ENCODE data around the gene NAA20. TPM values are rescaled to one million over a fixed set of nuclear protein-coding genes. Genes with fewer than 3 reads are reported as not detected.

Gene NAA20
- total RNA-seq, 2 donors from 2014 or later, result 43.5 to 45.8 TPM

- intact Hi-C loops (cut with DNase I), result no loop called here
- TF ChIP-seq, protein P1, sequence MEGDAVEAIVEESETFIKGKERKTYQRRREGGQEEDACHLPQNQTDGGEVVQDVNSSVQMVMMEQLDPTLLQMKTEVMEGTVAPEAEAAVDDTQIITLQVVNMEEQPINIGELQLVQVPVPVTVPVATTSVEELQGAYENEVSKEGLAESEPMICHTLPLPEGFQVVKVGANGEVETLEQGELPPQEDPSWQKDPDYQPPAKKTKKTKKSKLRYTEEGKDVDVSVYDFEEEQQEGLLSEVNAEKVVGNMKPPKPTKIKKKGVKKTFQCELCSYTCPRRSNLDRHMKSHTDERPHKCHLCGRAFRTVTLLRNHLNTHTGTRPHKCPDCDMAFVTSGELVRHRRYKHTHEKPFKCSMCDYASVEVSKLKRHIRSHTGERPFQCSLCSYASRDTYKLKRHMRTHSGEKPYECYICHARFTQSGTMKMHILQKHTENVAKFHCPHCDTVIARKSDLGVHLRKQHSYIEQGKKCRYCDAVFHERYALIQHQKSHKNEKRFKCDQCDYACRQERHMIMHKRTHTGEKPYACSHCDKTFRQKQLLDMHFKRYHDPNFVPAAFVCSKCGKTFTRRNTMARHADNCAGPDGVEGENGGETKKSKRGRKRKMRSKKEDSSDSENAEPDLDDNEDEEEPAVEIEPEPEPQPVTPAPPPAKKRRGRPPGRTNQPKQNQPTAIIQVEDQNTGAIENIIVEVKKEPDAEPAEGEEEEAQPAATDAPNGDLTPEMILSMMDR (IDR thresholded peaks at IDR 0.05), result no peak
- Histone ChIP-seq H3K9me3 (no peaks in the 10 kb centered on the region), H3K4me1 (no peaks in the 10 kb centered on the region), H3K4me3 (no peak overlapping the region), H3K36me3 (no peaks in the 10 kb centered on the region), H3K9ac (ENCODE audit: low read depth in 2 of 2, low read length in 2 of 2) (no peak overlapping the region), H3K27ac (no peak overlapping the region), H3K27me3 (no peaks in the 10 kb centered on the region)
- no peak for DNase-seq
Measured at GRCh38 chr20:19969507-19970255, 47.5 kb upstream of the NAA20 start.

DNA sequence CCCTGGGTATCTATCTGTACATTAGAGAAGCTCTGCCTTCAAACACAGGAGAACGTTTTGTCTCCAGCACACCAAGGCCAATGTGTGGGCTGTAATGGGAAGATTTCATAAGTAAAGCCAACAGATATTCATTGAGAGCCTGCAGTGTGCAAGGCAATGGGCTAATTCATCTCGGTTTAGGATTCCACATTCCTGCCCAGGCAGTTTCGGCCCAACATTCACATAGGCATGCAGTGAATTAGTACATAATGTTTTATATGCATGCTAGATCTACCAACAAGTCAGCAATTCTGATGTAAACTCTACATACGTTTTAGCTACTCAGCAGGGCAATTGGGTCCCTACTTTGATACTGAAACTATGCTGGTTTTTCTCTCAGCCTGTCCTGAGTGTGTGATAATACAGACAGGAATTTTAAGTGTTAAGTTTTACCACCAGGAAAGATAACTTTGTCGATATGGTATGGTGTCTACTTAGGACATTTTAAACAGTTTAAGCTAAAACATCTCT lies 46.9 kb upstream of the NAA20 start:
- TF ChIP-seq, protein P1 (IDR thresholded peaks at IDR 0.05), result no peak

DNA sequence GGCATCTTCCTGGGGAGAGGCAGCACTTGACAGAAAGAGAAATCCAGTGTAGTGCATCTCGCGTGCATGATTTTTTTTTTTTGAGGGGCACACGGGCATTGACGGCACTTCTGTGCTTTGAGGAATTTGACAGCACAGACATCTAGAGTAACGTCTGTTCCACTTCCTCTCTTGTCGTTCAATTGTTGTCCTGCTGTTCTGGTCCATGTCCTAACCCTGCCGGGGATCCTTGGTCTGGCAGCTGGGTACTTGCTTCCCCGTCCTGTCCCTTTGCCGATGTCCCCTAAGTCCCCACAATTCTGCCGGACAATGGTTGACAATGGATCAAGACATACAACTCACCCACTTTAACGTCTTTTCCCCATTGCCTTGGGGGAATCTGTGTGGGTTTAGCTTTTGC lies 46.0 kb upstream of the NAA20 start:
- Histone ChIP-seq H3K9ac (ENCODE audit: low read depth in 2 of 2, low read length in 2 of 2) (no peak overlapping the region), H3K27ac (no peak overlapping the region), H3K4me1 (no peaks in the 10 kb centered on the region), H3K27me3 (no peaks in the 10 kb centered on the region), H3K4me3 (no peak overlapping the region), H3K9me3 (no peaks in the 10 kb centered on the region), H3K36me3 (no peaks in the 10 kb centered on the region)
- TF ChIP-seq, protein P1 (IDR thresholded peaks at IDR 0.05), result no peak
- intact Hi-C loops (cut with DNase I), result no loop called here
- no peak for DNase-seq

More for the DNA sequence above, 46.9 kb upstream of the NAA20 start:
- no peaks in the 10 kb centered on the region for H3K9me3 ChIP-seq
- H3K4me1 ChIP-seq, result no peaks in the 10 kb centered on the region
- no peak overlapping the region for H3K4me3 ChIP-seq
- H3K27me3 ChIP-seq, result no peaks in the 10 kb centered on the region
- intact Hi-C loops (cut with DNase I), result no loop called here
- no peak overlapping the region for H3K9ac ChIP-seq (ENCODE audit: low read depth in 2 of 2, low read length in 2 of 2)
- no peak for DNase-seq
- no peaks in the 10 kb centered on the region for H3K36me3 ChIP-seq
- no peak overlapping the region for H3K27ac ChIP-seq

- Histone ChIP-seq H3K27me3 (no peaks in the 10 kb centered on the region), H3K9ac (ENCODE audit: low read depth in 2 of 2, low read length in 2 of 2) (peak overlapping the region in 1 of 2 donors; percentile 39), H3K27ac (peak overlapping the region; percentile 63), H3K36me3 (no peaks in the 10 kb centered on the region), H3K4me1 (no peaks in the 10 kb centered on the region), H3K4me3 (no peak overlapping the region), H3K9me3 (no peaks in the 10 kb centered on the region)
- TF ChIP-seq, protein P1 (IDR thresholded peaks at IDR 0.05), result no peak
- intact Hi-C loops (cut with DNase I), result no loop called here
- DNase-seq, result peak; percentile 48
Measured at GRCh38 chr20:19973961-19974629, 43.1 kb upstream of the NAA20 start.

DNA sequence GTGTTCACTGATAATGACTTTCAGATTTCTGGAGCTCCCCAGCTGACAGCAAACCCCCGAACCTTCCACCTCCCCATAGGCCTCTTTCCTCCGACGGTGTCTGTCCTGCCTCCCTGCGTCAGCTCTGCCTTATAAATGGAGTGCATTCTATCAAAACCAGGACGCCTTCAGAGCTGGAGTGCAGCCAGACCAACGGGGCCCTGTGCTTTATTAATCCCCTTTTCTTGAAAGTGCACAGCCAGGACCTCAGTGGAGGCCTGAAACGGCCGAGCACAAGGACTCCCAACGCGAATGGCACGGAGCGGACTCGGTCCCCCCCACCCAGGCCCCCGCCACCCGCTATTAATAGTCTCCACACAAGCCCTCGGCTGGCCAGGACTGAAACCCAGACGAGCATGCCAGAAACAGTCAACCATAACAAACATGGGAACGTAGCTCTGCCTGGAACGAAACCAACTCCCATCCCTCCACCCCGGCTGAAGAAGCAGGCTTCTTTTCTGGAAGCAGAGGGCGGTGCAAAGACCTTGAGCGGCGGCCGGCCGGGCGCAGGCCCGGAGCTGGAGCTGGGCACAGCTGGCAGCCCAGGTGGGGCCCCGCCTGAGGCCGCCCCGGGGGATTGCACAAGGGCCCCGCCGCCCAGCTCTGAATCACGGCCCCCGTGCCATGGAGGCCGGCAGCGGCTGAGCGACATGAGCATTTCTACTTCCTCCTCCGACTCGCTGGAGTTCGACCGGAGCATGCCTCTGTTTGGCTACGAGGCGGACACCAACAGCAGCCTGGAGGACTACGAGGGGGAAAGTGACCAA lies 42.3 kb upstream of the NAA20 start:
- peak overlapping the region; percentile 63 for H3K27ac ChIP-seq
- peak; percentile 59 for DNase-seq
- no peaks in the 10 kb centered on the region for H3K4me1 ChIP-seq
- no peaks in the 10 kb centered on the region for H3K36me3 ChIP-seq
- TF ChIP-seq, protein P1 (IDR thresholded peaks at IDR 0.05), result no peak
- H3K9ac ChIP-seq (ENCODE audit: low read depth in 2 of 2, low read length in 2 of 2), result peak overlapping the region; percentile 43 to 45
- peak overlapping the region; percentile 19 for H3K4me3 ChIP-seq
- H3K27me3 ChIP-seq, result no peaks in the 10 kb centered on the region
- H3K9me3 ChIP-seq, result no peaks in the 10 kb centered on the region
- intact Hi-C loops (cut with DNase I), result no loop called here

Measured in colonic mucosa (tissue), 4 donors.